HepG2 (cell line): ENCODE results near the gene GPATCH3. TPM values are rescaled to one million over a fixed set of nuclear protein-coding genes. Genes with fewer than 3 reads are reported as not detected.

ENCODE experiments used
- FOXO1 ChIP-seq: sonication (generic); formaldehyde crosslinking; IDR thresholded peaks from 2 replicates; pipeline ENCODE4 v1.4.0; 2020; ENCODE audit warnings: missing genetic modification reagents
- KIAA2018 ChIP-seq: sonication (generic); formaldehyde crosslinking; IDR thresholded peaks from 2 replicates; pipeline ENCODE4 v1.5.0; 2020; ENCODE audit warnings: mild to moderate bottlenecking, missing genetic modification reagents, borderline replicate concordance
- NCOA5 ChIP-seq: sonication (generic); formaldehyde crosslinking; IDR thresholded peaks from 2 replicates; pipeline ENCODE4 v1.4.0; 2020; ENCODE audit warnings: missing genetic modification reagents
- PRDM4 ChIP-seq: sonication (generic); formaldehyde crosslinking; IDR thresholded peaks from 2 replicates; pipeline ENCODE4 v1.9.0; 2021; ENCODE audit warnings: missing genetic modification reagents, borderline replicate concordance
- PREB ChIP-seq: sonication (generic); formaldehyde crosslinking; IDR thresholded peaks from 2 replicates; pipeline ENCODE4 v1.4.0; 2020; ENCODE audit warnings: missing genetic modification reagents
- ZKSCAN5 ChIP-seq: sonication (generic); formaldehyde crosslinking; IDR thresholded peaks from 2 replicates; pipeline ENCODE4 v1.5.1; 2020; ENCODE audit warnings: mild to moderate bottlenecking, missing genetic modification reagents
- ZNF335 ChIP-seq: sonication (generic); formaldehyde crosslinking; IDR thresholded peaks from 2 replicates; pipeline ENCODE4 v1.4.0; 2020; ENCODE audit warnings: missing genetic modification reagents
- ZNF512B ChIP-seq: sonication (generic); formaldehyde crosslinking; IDR thresholded peaks from 2 replicates; pipeline ENCODE4 v1.5.1; 2020; ENCODE audit warnings: missing genetic modification reagents, mild to moderate bottlenecking, borderline replicate concordance
- ZNF639 ChIP-seq: conservative IDR thresholded peaks from 2 replicates; pipeline ENCODE4 v1.6.1; 2018; ENCODE audit warnings: missing genetic modification reagents
- ZNF644 ChIP-seq: IDR thresholded peaks from 2 replicates; pipeline ENCODE4 v1.6.1; 2016; ENCODE audit warnings: low read depth
- polyA plus RNA-seq, 8 experiments: library from polyadenylated mRNA; depleted of rRNA in 3 of 8; stranded (reverse) in 7 of 8; unstranded in 1 of 8; fragments of >200 nt; fragmentation: Illumina TruSeq in 4 of 8; extraction: Trizol in 4 of 8; gene quantifications; 2 replicates each; pipeline versions ENCODE4 v1.2.1 to v1.2.3, GENCODE V29; 2011 to 2016; ENCODE audit warnings: low read depth in 4 of 8, missing spikeins in 1 of 8, mixed read lengths in 1 of 8; ENCODE audit not compliant: insufficient read depth in 1 of 8
- total RNA-seq, 5 experiments: library from RNA; depleted of rRNA; stranded (reverse); fragments of >200 nt; fragmentation: Illumina TruSeq; extraction: Trizol; gene quantifications; 2 replicates each; pipeline ENCODE4 v1.2.3, GENCODE V29; 2016; ENCODE audit warnings: low read depth in 1 of 5

Gene GPATCH3
- total and polyA plus RNA-seq, 2 of the 13 experiments (the other 11 are each of a cell fraction or from before 2014, with no cell fraction given), result 8.3 to 11.0 TPM

GRCh38 chr1:26913754-26914619 lies 13.7 kb upstream of the GPATCH3 start, which contains the start of gene NR0B2 (continued):
- no peak for TF ChIP-seq PRDM4 (CRISPR knock-in tag)
- TF ChIP-seq NCOA5, result peak; percentile 88
- TF ChIP-seq ZNF639 (CRISPR knock-in tag), result 0 out of 2 replicates have a peak, but pooled peaks have one; percentile 73
- TF ChIP-seq ZNF644 (CRISPR knock-in tag), result peak; percentile 70; the same call in 1 of the 2 replicates
- TF ChIP-seq FOXO1, result peak; percentile 99
- TF ChIP-seq PREB (CRISPR knock-in tag), result no peak
- no peak; the same call in 1 of the 2 replicates for TF ChIP-seq KIAA2018 (CRISPR knock-in tag)
- 0 out of 2 replicates have a peak, but pooled peaks have one; percentile 76 for TF ChIP-seq ZKSCAN5 (CRISPR knock-in tag)
- TF ChIP-seq ZNF335 (CRISPR knock-in tag), result peak; percentile 97
- TF ChIP-seq ZNF512B (CRISPR knock-in tag), result 0 out of 2 replicates have a peak, but pooled peaks have one; percentile 26
